Fibroblast of mammary gland (primary cell): Measurements from ENCODE around the gene GDF7.

ENCODE experiments used
- DNase-seq: peaks from one replicate; pipeline ENCODE4 v3.0.0-alpha.2; 2010; ENCODE audit warnings: low read depth
- H3K4me3 ChIP-seq: 2 replicates; pipeline ENCODE4 v1.5.1; 2011; ENCODE audit warnings: low read depth, mild to moderate bottlenecking, low read length, moderate library complexity; ENCODE audit not compliant: control insufficient read depth
- TF ChIP-seq, protein P1 (sequence below): conservative IDR thresholded peaks from 2 replicates; pipeline ENCODE4 v1.5.1; 2011; ENCODE audit warnings: low read depth, low read length, inconsistent platforms; ENCODE audit not compliant: control insufficient read depth, insufficient read depth

The GDF7 gene

DNA sequence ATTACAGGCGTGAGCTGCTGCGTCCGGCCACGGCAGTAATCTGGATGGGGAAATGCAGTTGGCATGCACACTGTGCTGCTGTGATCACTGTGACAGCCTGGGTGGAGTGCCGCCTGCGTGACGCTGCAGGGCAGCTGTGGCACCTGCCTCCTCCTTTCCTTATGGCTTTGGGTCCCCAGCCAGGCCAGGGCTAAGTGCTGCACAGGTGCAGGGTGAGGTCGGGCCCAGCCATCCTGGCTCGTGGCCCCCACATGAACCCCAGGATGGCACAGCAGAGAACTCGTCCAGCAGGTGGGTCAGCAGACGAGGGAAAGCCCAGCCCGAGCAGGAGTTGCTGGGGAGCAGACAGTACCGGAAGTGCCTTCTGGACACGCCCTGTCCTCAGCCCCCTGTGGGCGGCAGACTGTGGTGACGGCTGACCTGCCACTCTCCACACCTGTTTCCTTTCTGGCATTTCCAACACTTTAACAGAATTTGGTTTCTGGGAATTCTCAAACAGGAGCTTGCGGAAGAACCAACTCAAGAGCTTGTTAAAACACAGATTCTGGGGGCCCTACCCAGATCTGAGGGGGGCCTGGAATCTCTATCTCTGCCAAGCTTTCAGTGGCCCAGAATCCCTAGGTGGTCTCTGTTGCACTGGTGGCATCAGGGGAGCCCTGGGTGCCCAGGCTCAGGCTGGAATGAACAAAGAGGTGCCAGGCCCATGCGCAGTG is 33.0 kb upstream of the GDF7 start:
- TF ChIP-seq, protein P1, sequence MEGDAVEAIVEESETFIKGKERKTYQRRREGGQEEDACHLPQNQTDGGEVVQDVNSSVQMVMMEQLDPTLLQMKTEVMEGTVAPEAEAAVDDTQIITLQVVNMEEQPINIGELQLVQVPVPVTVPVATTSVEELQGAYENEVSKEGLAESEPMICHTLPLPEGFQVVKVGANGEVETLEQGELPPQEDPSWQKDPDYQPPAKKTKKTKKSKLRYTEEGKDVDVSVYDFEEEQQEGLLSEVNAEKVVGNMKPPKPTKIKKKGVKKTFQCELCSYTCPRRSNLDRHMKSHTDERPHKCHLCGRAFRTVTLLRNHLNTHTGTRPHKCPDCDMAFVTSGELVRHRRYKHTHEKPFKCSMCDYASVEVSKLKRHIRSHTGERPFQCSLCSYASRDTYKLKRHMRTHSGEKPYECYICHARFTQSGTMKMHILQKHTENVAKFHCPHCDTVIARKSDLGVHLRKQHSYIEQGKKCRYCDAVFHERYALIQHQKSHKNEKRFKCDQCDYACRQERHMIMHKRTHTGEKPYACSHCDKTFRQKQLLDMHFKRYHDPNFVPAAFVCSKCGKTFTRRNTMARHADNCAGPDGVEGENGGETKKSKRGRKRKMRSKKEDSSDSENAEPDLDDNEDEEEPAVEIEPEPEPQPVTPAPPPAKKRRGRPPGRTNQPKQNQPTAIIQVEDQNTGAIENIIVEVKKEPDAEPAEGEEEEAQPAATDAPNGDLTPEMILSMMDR, result no peak
- H3K4me3 ChIP-seq, result no peak overlapping the region
- DNase-seq, result no peak

DNA sequence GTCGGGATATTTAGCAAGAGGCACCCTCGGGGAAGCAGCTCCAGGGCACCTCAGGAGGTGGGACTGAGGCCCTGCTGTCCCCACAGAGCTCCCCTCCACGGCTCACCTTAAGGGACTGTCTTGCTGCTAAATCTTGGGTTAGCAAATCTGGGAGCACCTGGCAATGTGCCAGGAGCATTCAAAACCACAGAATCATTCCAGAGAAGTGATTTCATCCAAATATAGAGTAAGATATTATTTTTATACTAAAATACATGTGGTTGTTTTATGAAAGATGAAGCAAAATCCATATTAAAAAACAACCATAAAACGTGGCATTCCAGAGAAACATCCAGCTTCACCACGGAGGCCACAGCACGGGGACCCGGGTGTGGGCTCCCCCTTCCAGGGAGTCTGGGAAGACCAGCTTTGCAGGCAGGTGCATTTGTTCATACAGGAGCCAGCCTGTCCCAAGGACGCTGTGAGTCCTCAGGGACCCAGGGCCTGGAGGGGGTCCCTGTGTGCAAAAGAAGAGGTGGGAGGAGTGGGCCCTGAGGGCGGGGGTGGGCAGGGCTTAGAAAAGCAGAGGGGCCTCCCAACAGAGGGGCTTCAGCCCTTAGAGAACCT is 32.3 kb upstream of the GDF7 start:
- H3K4me3 ChIP-seq, result no peak overlapping the region
- DNase-seq, result peak; percentile 68
- TF ChIP-seq, protein P1, result no peak

DNA sequence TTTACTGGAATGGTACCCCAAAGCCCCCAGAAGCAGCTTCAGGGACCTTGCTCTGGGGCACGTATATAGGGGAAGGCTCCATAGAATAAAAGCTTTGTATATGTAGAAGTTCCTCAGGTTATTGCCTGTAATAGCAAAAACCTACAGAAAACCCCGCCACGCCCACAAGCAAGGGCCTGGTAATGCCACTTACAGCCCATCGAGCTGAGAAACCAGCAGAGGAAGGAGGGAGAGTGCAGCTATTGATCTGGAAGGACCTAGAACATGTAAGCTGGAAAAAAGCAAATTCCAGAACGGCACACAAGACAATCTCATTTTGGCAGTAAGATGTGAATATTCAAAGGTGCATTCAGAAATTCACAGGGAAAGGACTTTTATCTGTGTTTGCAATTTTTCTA is 31.8 kb upstream of the GDF7 start:
- no peak overlapping the region for H3K4me3 ChIP-seq
- TF ChIP-seq, protein P1, result no peak
- no peak for DNase-seq

DNA sequence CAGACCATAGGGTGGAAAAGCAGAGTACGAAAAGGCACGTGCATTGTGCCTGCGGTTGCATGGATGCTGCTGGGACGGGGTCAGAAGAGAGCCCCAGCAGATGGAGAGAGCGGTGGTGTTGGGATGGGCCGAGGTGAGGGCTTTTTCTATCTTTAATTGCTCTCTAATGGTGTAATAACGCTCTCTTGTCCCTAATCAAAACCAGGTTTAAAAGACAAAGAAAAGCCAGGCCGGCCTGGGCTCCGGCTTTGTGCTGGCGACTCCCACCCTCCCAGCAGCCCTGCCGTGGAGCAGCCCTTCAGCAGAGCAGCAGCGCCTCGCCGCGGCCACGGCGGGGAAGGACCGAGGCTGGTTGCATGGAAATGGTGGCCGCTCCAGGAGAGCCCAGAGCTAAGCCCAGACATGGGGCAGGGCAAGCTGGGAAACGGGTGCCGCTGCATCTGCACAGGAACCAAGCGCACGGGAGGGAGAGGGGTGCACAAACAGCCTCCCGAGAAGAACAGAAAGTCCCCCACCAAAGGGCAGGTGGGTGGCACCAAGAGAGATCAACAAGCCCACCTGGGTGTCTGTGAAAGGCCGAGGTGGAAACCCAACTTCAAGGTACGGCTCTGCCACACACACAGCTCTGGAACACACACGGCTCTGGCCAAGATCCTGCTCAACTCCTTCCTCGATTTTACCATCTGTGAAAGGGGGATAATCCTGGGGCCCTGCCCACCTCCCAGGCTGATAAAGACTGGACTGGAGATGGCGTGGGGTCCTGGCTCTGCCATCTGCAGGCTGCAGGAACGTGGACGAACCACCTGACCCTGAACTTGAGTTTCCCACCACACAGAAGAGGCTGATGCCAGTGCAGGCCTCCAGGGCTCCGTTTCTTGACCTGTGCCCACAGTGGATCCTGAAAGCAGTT is 31.0 kb upstream of the GDF7 start:
- DNase-seq, result peak; percentile 82
- no peak overlapping the region for H3K4me3 ChIP-seq
- TF ChIP-seq, protein P1, result peak; percentile 91

DNA sequence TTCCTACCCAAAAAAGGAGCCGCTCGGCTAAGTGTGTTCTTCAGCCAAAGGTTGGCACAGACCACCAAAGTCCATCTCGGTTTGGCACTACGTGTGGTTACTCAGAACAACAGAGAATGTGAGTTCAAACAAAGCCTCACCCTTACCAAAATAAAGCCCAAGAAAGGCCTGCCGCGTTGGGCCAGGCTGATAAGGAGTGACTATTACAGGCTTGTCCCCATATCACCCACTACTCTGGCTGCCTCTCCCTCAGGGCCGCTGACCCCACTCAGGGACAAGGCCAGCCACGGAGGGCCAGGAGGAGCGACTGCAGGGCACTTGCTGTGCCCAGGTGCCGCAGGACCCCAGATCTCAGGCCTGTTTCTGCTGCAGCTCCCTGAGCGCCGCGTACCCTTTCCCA is 29.8 kb upstream of the GDF7 start:
- DNase-seq, result no peak
- H3K4me3 ChIP-seq, result no peak overlapping the region

DNA sequence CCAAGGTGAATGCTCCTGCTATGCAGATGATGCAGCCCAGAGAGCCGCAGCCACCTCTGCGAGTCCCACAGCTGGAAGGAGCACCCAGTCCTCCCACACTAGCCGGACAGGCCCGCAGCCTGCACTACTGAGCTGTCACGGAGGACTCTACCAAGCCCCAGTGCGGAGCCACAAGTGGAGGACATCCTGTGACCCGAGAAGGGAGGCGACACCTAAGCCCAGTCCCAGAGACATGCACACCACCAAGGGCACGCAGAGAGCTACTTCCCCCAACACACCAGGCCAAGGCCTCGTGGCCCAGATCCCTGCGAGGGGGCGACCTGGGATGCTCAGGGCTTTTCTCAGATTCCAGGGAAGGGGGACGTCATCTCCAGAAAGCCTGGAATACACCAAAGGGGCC is 28.9 kb upstream of the GDF7 start:
- TF ChIP-seq, protein P1, result no peak
- no peak for DNase-seq
- H3K4me3 ChIP-seq, result no peak overlapping the region

More for the DNA sequence above, 29.8 kb upstream of the GDF7 start:
- TF ChIP-seq, protein P1, result no peak
